Lower lobe of right lung (tissue), 2 donors: Measurements from ENCODE around the gene TEX44. TPM values are rescaled to one million over a fixed set of nuclear protein-coding genes. Genes with fewer than 3 reads are reported as not detected.
A peak's percentile ranks its signal among the peaks of the same experiment; 100 is the strongest.

Experiments used
- ATAC-seq, 2 donors: fragments of 200-7000 bp; cut with Tn5 transposase; one replicate each; pipeline ENCODE4 v1.9.1; 2020 to 2022; ENCODE audit warnings: mild to moderate bottlenecking in 2 of 2, moderate library complexity in 2 of 2
- DNase-seq: peaks from one replicate; pipeline ENCODE4 v3.0.0-alpha.2; 2020
- H3K27ac ChIP-seq: fragments of 200-600 bp; one replicate; pipeline ENCODE4 v1.8.0; 2022
- H3K27me3 ChIP-seq: fragments of 200-600 bp; one replicate; pipeline ENCODE4 v1.8.0; 2022; ENCODE audit warnings: low read depth
- H3K36me3 ChIP-seq: fragments of 200-600 bp; one replicate; pipeline ENCODE4 v1.8.0; 2022; ENCODE audit warnings: mild to moderate bottlenecking
- H3K4me1 ChIP-seq: fragments of 200-600 bp; one replicate; pipeline ENCODE4 v1.8.0; 2022
- H3K4me3 ChIP-seq: fragments of 200-600 bp; one replicate; pipeline ENCODE4 v1.8.0; 2022; ENCODE audit warnings: mild to moderate bottlenecking
- H3K9me3 ChIP-seq: fragments of 200-600 bp; one replicate; pipeline ENCODE4 v1.8.0; 2022
- CTCF ChIP-seq: fragments of 200-600 bp; IDR thresholded peaks from one replicate; pipeline ENCODE4 v1.8.0; 2022; ENCODE audit warnings: antibody characterized with exemption, mild to moderate bottlenecking
- intact Hi-C: fragments of 100-400 bp; cut with DNase I; formaldehyde crosslinking; loops from one replicate; pipeline ENCODE4 v1.11.0; 2022
- total RNA-seq: library from RNA; stranded (reverse); fragmentation: NEBNext Ultra II Directional; extraction: Animal tissue kit (Norgen Biotek cat#: 25700); gene quantifications from one replicate; pipeline ENCODE4 v1.2.1, GENCODE V29; 2021
- donor health status: DM: no; HTN: yes; CAD: no; lungs with severe emphysema.

The TEX44 gene
- total RNA-seq, 1 donor from 2014 or later = not detected

GRCh38 chr2:231557571-231558217, 35.0 kb upstream of the TEX44 start:
- H3K9me3 ChIP-seq = peaks cover 7% of the 10 kb centered on the region
- intact Hi-C loops = no loop called here
- ATAC-seq (peak; percentile 91 to 94), DNase-seq (peak; percentile 68)
- no peak overlapping the region for H3K4me3 ChIP-seq
- no peaks in the 10 kb centered on the region for H3K36me3 ChIP-seq
- H3K4me1 ChIP-seq = peaks cover 24% of the 10 kb centered on the region
- H3K27ac ChIP-seq = peak overlapping the region; percentile 62
- no peaks in the 10 kb centered on the region for H3K27me3 ChIP-seq
- TF ChIP-seq CTCF = peak; percentile 77

DNA sequence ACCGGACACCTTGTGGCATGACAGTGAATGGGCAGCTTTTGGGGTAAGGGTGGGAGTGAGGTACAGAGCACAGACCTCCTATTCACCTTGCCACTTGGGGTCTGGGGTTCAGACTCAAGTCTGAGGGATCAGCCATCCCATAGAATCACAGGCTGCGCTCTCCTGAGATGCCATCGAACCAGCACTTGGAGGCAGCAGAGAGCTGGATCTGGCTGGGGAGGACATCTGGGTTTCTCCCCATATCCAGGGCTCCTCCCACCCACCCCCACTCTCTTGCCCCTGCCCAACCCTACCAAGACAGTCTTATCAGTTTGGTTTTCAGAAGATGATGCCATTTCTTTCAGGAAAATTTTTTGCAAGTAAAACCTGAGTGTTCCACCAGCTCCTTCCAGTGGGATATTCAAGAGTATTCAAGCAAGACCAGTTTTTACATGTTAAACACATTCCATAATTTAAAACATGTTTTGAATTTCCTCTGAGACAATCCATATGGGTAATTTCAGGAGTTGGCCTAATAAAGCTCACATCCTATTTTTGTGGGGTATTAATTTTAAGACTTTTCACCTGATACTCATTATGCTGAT, 29.2 kb upstream of the TEX44 start:
- no peak overlapping the region for H3K4me3 ChIP-seq
- intact Hi-C loops = no loop called here
- TF ChIP-seq CTCF = peak; percentile 66

DNA sequence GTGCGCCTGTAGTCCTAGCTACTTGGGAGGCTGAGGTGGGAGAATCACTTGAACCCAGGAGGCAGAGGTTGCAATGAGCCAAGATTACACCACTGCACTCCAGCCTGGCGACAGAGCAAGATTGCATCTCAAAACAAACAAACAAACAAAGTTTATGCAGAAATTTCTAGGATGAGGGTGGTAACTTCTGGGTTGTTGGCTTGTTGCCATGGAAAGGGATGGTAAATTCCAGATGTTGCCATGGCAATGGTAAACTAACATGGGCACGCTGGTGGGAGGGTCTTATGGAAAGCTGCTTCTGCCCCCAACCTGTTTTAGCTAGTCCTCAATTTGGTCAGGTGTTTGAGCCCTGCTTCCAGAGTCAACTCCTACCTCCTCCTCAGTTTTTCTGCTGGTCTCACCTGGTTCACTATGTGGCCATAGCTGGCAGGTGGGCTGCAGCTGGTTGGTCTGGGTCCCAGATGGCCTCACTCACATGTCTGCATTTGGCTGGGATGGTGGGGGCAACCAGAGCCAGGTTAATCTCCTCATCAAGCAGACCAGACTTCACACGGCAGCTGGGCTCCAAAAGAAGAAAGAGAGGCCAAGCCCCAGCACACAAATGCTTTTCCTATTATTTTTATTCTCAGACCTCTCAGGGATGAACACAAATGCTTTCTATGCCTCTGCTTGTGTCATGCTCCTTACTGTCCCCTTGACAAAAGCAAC, 26.6 kb upstream of the TEX44 start:
- Histone ChIP-seq H3K4me3 (no peak overlapping the region), H3K4me1 (no peaks in the 10 kb centered on the region), H3K27ac (no peak overlapping the region), H3K9me3 (no peaks in the 10 kb centered on the region), H3K36me3 (no peaks in the 10 kb centered on the region), H3K27me3 (no peaks in the 10 kb centered on the region)
- intact Hi-C loops = no loop called here
- ATAC-seq (no peak), DNase-seq (no peak)
- TF ChIP-seq CTCF = no peak

More for the DNA sequence above, 29.2 kb upstream of the TEX44 start:
- no peak for DNase-seq
- Histone ChIP-seq H3K36me3 (no peaks in the 10 kb centered on the region), H3K27ac (no peak overlapping the region), H3K4me1 (no peaks in the 10 kb centered on the region), H3K27me3 (no peaks in the 10 kb centered on the region), H3K9me3 (no peaks in the 10 kb centered on the region)
- ATAC-seq = peak; percentile 72 to 81

DNA sequence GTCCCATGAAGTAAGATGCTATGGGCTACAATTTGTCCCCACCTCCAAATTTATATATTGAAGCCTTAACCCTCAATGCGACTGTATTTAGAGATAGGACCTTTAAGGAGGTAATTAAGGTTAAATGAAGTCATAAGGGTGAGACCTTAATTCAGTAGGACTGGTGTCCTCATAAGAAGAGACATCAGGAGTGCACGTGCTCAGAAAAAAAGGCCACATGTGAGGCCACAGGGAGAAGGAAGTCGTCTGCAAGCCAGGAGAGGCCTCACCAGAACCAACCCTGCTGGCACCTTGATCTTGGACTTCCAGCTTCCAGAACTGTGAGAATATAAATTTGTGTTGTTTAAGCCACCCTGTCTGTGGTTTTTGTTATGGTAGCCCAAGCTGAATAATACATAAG, 25.5 kb upstream of the TEX44 start:
- ATAC-seq = no peak

More for the DNA sequence above, 25.5 kb upstream of the TEX44 start:
- Histone ChIP-seq H3K9me3 (no peaks in the 10 kb centered on the region), H3K27me3 (no peaks in the 10 kb centered on the region), H3K4me1 (no peaks in the 10 kb centered on the region), H3K27ac (no peak overlapping the region), H3K4me3 (no peak overlapping the region), H3K36me3 (no peaks in the 10 kb centered on the region)
- DNase-seq = no peak
- intact Hi-C loops = no loop called here
- TF ChIP-seq CTCF = no peak
